Measurements from ENCODE around the gene JPH4.
"Not testable (repeated sequence)": the region's sequence is repeated elsewhere in the genome, so short reads cannot be mapped to it uniquely, and the experiment has no call there.

DNA sequence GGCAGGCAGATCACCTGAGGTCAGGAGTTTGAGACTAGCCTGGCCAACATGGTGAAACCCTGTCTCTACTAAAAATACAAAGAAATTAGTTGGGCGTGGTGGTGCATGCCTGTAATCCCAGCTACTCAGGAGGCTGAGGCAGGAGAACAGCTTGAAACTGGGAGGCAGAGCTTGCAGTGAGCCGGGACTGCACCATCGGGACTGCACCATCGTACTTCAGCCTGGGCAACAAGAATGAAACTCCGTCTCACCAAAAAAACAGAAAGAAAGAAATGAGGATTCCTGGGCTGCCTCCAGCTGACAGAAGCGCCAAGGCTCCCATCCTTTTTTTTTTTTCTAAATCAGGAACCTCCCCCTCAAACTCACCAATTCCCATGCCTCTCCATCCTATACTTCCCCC, 41.7 kb downstream of the JPH4 start:
- TF ChIP-seq EZH2phosphoT487, CTCF, EZH2 (IDR thresholded peaks at IDR 0.05): not testable (repeated sequence)
